ENCODE data around the gene TMC8. TPM values are rescaled to one million over a fixed set of nuclear protein-coding genes. Genes with fewer than 3 reads are reported as not detected.

Gene TMC8
- polyA plus RNA-seq, 3 donors: 4.6 to 5.9 (median 4.9) TPM

DNA sequence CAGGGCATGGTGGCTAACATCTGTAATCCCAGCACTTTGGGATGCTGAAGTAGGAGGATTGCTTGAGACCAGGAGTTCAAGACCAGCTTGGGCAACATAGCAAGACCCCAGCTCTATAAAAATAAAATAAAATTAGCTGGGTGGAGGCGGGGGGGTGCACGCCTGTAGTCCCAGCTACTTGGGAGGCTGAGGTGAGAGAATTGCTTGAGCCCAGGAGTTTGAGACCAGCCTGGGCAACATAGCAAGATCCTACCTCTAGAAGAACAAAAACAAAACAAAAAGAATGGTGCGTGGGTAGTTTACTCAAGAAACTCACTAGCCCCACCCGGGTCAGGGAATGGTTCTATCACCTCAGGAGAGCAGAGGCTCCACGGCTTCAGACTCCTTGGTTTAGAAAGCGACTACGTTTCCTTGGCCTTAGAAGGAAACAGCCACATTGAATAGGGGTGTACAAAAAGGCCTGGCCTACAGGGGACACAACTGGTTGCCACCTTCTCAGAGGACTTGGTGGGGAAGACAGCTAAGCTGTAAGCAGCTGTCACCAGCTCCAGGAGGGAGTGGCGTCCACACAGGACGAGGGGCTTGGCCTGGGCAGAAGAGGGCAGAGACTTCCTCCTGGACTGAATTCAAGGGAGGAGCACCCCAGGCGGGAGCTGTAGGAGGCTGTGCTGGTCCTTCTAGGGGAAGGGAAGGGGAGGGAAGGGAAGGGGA lies 55.6 kb downstream of the TMC8 start:
- 56 to 72% (median 57%) methylated on average over 9 to 10 of the region's 10 CpGs for WGBS, 3 donors
- no peak overlapping the region for H3K27ac ChIP-seq (ENCODE audit: low read depth, low read length)

DNA sequence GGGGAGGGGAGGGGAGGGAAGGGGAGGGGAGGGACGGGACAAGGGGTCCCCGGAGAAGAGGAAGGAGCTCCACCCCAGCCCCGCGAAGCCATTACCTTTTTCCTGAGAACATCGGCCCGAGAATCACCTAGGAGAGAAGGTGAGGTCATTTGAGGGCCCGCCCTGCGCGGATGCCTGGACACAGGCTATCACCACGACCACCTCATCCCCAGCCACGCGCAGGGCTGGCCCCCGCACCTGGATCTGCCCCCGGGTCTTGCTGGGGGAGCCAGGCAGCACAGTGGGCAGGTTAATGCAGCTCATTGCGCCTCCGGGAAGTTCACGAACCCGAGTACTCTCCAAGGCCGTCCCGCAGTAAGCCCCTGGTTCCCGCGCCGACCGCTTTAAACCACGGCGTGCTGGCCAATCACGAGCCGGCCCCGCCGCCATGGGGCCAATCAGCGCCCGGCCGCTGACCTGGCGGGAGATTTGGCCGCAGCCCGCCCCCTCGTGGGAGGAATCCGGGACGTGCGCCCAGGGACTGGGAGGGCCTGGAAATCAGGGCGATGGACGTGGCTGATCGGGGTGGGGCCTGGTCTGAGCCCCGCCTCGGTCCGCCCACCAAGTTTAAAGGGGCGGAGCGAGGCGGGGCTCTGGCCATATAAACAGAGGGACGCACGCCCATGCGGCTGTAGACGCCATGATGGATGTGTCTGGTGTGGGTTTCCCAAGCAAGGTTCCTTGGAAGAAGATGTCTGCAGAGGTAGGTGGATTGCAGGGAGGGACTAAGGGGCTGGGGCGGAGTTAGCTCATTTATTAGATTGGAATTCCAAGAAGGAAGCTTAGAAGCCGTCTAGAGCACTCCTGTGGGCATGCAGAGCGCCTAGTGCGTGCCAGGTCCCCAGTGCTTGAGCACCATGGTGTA lies 56.4 kb downstream of the TMC8 start, which contains the start of the genes AFMID and TK1:
TSS of gene AFMID (plus strand) at position 671 of the 904 bp plus-strand sequence. CDS start at position 680, 9 bp downstream.
TSS of gene TK1 (minus strand) at position 361 of the 904 bp plus-strand sequence. CDS start at position 303, 58 bp downstream.
- WGBS, 3 donors: 3 to 5% (median 4%) methylated on average over 52 to 57 of the region's 57 CpGs
- no peak within 1 kb of the TSS for H3K27ac ChIP-seq (ENCODE audit: low read depth, low read length)

Other genes with a start within 250 kb of the TMC8 start
- gene TNRC6C, start 172.1 kb upstream of the TMC8 start, polyA plus RNA-seq: 1 to 10 TPM; 2.0 to 7.9 (median 5.5) TPM
- 10 to 100 TPM; 14.1 to 58.4 (median 55.2) TPM for gene TMC6, start 2.0 kb upstream of the TMC8 start, polyA plus RNA-seq
- not detected for gene C17orf99, start 15.6 kb downstream of the TMC8 start, polyA plus RNA-seq
- gene SYNGR2, start 37.8 kb downstream of the TMC8 start, polyA plus RNA-seq: 100 to 1,000 TPM in 1 of 3 donors, 10 to 100 TPM in 2; 37.5 to 113 (median 90.3) TPM
- 1 to 10 TPM; 2.5 to 6.6 (median 2.7) TPM for gene TK1, start 56.3 kb downstream of the TMC8 start, polyA plus RNA-seq
- 10 to 100 TPM; 17.2 to 33.7 (median 21.7) TPM for gene AFMID, start 56.6 kb downstream of the TMC8 start, polyA plus RNA-seq
- gene BIRC5, start 83.5 kb downstream of the TMC8 start, polyA plus RNA-seq: 1 to 10 TPM in 1 of 3 donors, under 1 TPM in 2; 0.31 to 1.2 (median 0.40) TPM
- gene TMEM235, start 100.9 kb downstream of the TMC8 start, polyA plus RNA-seq: under 1 TPM in 1 of 3 donors, not detected in 2; 0.06 TPM
- 1,000 to 10,000 TPM in 1 of 3 donors, 100 to 1,000 TPM in 1, 10 to 100 TPM in 1; 33.1 to 1,268 (median 796) TPM for gene SOCS3, start 229.3 kb downstream of the TMC8 start, polyA plus RNA-seq
- 10 to 100 TPM; 14.2 to 55.2 (median 28.3) TPM for gene PGS1, start 247.9 kb downstream of the TMC8 start, polyA plus RNA-seq

Data from adipose tissue (tissue), 3 donors.